AG09309 (cell line): ENCODE results near the gene CA10.

Source experiments
- DNase-seq: peaks from one replicate; pipeline ENCODE4 v3.0.0-alpha.2; 2010; ENCODE audit warnings: low read depth
- H3K4me3 ChIP-seq: 2 replicates; pipeline ENCODE4 v1.5.1; 2011; ENCODE audit warnings: mild to moderate bottlenecking, low read depth, low read length, moderate library complexity; ENCODE audit not compliant: control insufficient read depth
- CTCF ChIP-seq: IDR thresholded peaks from 2 replicates; pipeline ENCODE4 v1.5.1; 2011; ENCODE audit warnings: mild to moderate bottlenecking, low read depth, low read length, inconsistent platforms; ENCODE audit not compliant: insufficient read depth, control insufficient read depth; ENCODE audit errors: missing control alignments

CA10 gene

GRCh38 chr17:51627779-51628178 is 530.7 kb downstream of the CA10 start:
- no peak for DNase-seq
- no peak overlapping the region for H3K4me3 ChIP-seq
- no peak for TF ChIP-seq CTCF

- H3K4me3 ChIP-seq: no peak overlapping the region
- TF ChIP-seq CTCF: no peak
- DNase-seq: no peak
Observed at GRCh38 chr17:51618476-51618875, 540.0 kb downstream of the CA10 start.

GRCh38 chr17:51617986-51618385 is 540.5 kb downstream of the CA10 start:
- no peak for TF ChIP-seq CTCF
- H3K4me3 ChIP-seq: no peak overlapping the region
- DNase-seq: no peak

DNA sequence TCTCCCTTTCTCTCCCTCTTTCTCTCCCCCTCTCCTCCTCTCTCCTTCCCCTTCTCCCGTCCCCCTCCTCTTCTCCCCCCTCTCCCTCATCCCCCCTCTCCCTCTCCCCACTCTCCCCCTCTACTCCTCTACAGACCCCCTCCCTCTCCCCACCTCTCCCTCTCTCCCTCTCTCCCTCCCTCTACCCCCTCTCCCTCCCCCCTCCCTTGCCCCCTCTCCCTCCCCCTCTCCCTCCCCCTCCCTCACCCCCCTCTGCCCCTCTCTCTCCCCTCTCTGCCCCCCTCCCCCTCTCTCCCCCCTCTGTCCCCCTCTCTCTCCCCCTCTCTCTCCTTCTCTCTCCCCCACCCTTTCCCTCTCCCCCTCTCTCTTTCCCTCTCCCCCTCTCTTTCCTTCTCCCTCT is 545.3 kb downstream of the CA10 start:
- TF ChIP-seq CTCF: no peak
- no peak overlapping the region for H3K4me3 ChIP-seq
- DNase-seq: no peak

DNA sequence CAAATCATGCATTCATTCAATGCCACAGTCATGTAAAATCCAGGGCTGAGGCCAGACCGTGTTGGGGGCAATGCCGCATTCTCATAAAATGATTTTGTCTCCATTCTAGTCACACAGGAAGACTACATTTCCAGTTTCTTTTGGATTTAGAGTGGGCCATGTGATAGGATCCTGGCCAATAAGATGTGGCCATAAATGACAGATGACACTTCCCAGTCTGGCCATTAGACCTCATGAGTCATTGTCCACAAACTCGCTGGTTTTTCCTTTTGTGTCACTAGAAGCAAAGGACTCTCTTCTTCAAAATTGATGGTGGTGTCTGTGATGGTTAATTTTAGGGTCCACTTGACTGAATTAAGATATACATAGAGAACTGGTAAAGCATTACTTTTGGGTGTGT is 545.8 kb downstream of the CA10 start:
- no peak overlapping the region for H3K4me3 ChIP-seq
- DNase-seq: no peak
- TF ChIP-seq CTCF: no peak

- no peak overlapping the region for H3K4me3 ChIP-seq
- TF ChIP-seq CTCF: no peak
- DNase-seq: no peak
Observed at GRCh38 chr17:51611585-51611984, 546.9 kb downstream of the CA10 start.

DNA sequence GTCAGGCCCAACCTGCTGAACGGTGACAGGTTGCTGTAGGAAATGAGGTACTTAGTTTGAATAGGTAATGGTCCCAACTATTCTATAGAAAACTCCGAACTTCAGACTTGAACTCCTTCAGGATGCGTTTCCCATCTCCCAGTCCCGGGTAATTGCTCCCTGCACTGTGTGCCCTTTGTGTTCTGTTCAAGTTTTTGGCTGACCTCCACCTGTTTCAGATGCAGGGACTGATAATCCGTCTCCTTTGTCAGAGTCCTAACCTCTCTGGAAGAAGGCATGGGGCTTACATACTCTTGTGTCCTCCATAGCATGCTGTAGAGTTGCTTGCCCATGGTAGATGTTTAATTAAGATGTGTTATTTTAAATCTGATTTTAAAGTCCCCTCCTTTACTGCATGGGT is 547.7 kb downstream of the CA10 start:
- no peak overlapping the region for H3K4me3 ChIP-seq
- TF ChIP-seq CTCF: no peak
- DNase-seq: no peak
